ENCODE results near the gene ACSL1.

GRCh38 chr4:184814686-184815045 is 11.1 kb downstream of the ACSL1 start:
- no peak for TF ChIP-seq HDAC6 (IDR thresholded peaks at IDR 0.05; ENCODE audit: low read depth, low read length)
- TF ChIP-seq POLR2AphosphoS5 (IDR thresholded peaks at IDR 0.05; ENCODE audit: low read depth, low read length) = no peak
- no peak for TF ChIP-seq CEBPB (IDR thresholded peaks at IDR 0.05; ENCODE audit: low read depth, low read length)

Measured in H1 (cell line).